Smooth muscle cell (in vitro differentiated cells): ENCODE measurements around the gene LRRC27. TPM values are rescaled to one million over a fixed set of nuclear protein-coding genes. Genes with fewer than 3 reads are reported as not detected.

Experiments used
- DNase-seq: peaks from one replicate; lab custom pipeline; 2025; ENCODE audit not compliant: unreplicated experiment; lab: John Stamatoyannopoulos, UW
- H2AFZ ChIP-seq: fragments of 200-600 bp; sonication (generic); 2 replicates; pipeline ENCODE4 v1.6.0; 2016; ENCODE audit warnings: antibody characterized with exemption, low read depth, mild to moderate bottlenecking
- H3F3A ChIP-seq: fragments of 200-600 bp; sonication (generic); 2 replicates; pipeline ENCODE4 v1.6.0; 2017; ENCODE audit warnings: antibody characterized with exemption, low read depth
- H3K27ac ChIP-seq: fragments of 200-600 bp; sonication (generic); 2 replicates; pipeline ENCODE4 v1.5.1; 2016; ENCODE audit warnings: low read depth, mild to moderate bottlenecking
- H3K27me3 ChIP-seq: fragments of 200-600 bp; sonication (generic); 2 replicates; pipeline ENCODE4 v1.6.1; 2016; ENCODE audit warnings: low read depth, mild to moderate bottlenecking
- H3K36me3 ChIP-seq: fragments of 200-600 bp; sonication (generic); 2 replicates; pipeline ENCODE4 v1.5.1; 2016; ENCODE audit warnings: low read depth
- H3K4me1 ChIP-seq: fragments of 200-600 bp; sonication (generic); 2 replicates; pipeline ENCODE4 v1.5.1; 2016; ENCODE audit warnings: low read depth
- H3K4me2 ChIP-seq: fragments of 200-600 bp; sonication (generic); 2 replicates; pipeline ENCODE4 v1.6.0; 2016; ENCODE audit warnings: mild to moderate bottlenecking
- H3K4me3 ChIP-seq: fragments of 200-600 bp; sonication (generic); 2 replicates; pipeline ENCODE4 v1.5.1; 2016; ENCODE audit warnings: mild to moderate bottlenecking
- H3K79me2 ChIP-seq: fragments of 200-600 bp; sonication (generic); 2 replicates; pipeline ENCODE4 v1.6.0; 2016; ENCODE audit warnings: low read depth, mild to moderate bottlenecking
- H3K9ac ChIP-seq: fragments of 200-600 bp; sonication (generic); 2 replicates; pipeline ENCODE4 v1.6.0; 2016; ENCODE audit warnings: low read depth
- H3K9me3 ChIP-seq: fragments of 200-600 bp; sonication (generic); replicated peaks from 2 replicates; pipeline ENCODE4 v1.5.1; 2016; ENCODE audit warnings: low read depth
- H4K20me1 ChIP-seq: fragments of 200-600 bp; sonication (generic); 2 replicates; pipeline ENCODE4 v1.6.0; 2016; ENCODE audit warnings: low read depth
- whole genome bisulfite sequencing: methylation state at CpG from one replicate; pipeline ENCODE4 v1.1.7; 2016; ENCODE audit warnings: low lambda C conversion rate; 5-methylcytosine and 5-hydroxymethylcytosine counted together
- polyA plus RNA-seq: library from polyadenylated mRNA; unstranded; fragments of >200 nt; fragmentation: Nextera tagmentation; extraction: Ambion mirVana; gene quantifications from 2 replicates; pipeline ENCODE4 v1.2.1, GENCODE V29; 2016
- total RNA-seq: library from RNA; depleted of rRNA; stranded (reverse); fragments of >200 nt; gene quantifications from 2 replicates; pipeline ENCODE4 v1.2.3, GENCODE V29; 2014
- TF ChIP-seq, protein P1 (sequence below): fragments of 200-600 bp; sonication (generic); IDR thresholded peaks from 2 replicates; pipeline ENCODE4 v1.5.1; 2017; ENCODE audit warnings: borderline replicate concordance, mild to moderate bottlenecking, antibody characterized with exemption; ENCODE audit not compliant: insufficient read depth, poor library complexity, severe bottlenecking

LRRC27 gene
- total and polyA plus RNA-seq, 2 experiments from 2014 or later = 7.6 to 11.5 TPM

DNA sequence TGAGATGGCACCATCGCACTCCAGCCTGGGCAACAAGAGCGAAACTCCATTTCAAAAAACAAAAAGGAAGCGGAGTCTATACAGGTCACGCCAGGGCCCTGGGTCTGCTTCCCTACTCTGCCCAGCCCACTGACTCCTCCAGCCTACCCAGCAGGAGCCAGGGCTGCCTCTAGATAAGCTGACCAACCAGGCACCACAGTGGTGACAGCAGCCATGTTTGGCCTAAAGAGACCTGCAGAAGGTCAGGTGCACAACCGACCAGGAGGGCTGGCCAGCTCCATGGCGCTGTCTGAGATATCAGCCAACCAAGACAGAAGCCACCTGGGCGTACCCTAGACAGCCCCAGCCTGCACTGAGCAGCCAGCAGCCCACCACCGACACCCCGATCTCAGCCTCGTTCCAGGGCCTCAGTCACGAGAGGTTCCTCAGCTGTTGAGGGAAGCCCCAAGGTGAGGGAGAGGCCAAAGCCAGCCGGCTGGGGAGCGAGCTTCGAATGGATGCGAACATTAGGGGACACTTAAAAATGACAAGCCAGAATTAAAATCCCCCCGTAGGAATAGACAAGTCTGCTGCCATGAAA, 40.6 kb downstream of the LRRC27 start:
- no peak for DNase-seq
- no peaks in the 10 kb centered on the region for H3K9me3 ChIP-seq
- H3K79me2 ChIP-seq = no peaks in the 10 kb centered on the region
- no peak overlapping the region for H3K4me2 ChIP-seq
- TF ChIP-seq, protein P1, sequence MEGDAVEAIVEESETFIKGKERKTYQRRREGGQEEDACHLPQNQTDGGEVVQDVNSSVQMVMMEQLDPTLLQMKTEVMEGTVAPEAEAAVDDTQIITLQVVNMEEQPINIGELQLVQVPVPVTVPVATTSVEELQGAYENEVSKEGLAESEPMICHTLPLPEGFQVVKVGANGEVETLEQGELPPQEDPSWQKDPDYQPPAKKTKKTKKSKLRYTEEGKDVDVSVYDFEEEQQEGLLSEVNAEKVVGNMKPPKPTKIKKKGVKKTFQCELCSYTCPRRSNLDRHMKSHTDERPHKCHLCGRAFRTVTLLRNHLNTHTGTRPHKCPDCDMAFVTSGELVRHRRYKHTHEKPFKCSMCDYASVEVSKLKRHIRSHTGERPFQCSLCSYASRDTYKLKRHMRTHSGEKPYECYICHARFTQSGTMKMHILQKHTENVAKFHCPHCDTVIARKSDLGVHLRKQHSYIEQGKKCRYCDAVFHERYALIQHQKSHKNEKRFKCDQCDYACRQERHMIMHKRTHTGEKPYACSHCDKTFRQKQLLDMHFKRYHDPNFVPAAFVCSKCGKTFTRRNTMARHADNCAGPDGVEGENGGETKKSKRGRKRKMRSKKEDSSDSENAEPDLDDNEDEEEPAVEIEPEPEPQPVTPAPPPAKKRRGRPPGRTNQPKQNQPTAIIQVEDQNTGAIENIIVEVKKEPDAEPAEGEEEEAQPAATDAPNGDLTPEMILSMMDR = no peak
- no peaks in the 10 kb centered on the region for H3K36me3 ChIP-seq
- no peak overlapping the region for H3K27ac ChIP-seq
- WGBS = 95% methylated on average over 16 of the region's 16 CpGs
- no peaks in the 10 kb centered on the region for H3K27me3 ChIP-seq
- no peaks in the 10 kb centered on the region for H3K4me1 ChIP-seq
- no peak overlapping the region for H3K9ac ChIP-seq
- no peak overlapping the region for H3K4me3 ChIP-seq
- no peaks in the 10 kb centered on the region for H3F3A ChIP-seq
- no peaks in the 10 kb centered on the region for H4K20me1 ChIP-seq
- H2AFZ ChIP-seq = no peak overlapping the region

DNA sequence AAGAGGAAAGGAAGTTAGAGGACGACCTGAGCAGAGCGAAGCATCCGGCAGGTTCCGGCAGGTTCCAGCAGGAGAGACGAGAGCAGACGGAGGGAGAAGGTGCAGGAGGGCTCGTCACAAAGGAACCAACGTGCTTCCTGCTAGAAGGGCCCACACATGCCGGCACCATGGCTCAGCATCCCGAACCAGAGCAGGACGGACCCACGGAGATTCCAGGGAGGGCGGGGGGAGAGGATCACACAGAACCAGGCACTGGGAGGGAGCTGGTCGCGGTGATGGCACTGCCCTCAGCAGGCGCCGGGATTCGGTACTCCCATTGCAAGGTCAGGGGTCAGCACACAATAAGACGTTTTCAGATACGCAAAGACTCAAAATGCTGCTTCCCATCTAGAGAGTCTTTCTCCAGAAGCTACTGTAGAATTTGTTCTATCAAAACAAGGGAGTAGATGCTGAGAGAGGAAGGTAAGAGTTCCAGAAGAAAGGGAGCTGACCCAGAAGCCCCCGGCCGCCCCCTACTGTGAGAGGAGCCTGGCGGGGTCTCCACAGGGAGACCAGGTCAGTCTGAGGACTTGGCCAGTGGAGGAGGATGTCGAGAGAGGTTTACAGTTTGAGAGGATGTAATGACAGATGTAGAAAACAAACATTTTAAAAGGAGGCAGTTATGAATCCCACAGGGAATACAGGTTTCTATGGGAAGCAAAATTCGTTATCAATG, 41.4 kb downstream of the LRRC27 start:
- no peaks in the 10 kb centered on the region for H4K20me1 ChIP-seq
- DNase-seq = no peak
- TF ChIP-seq, protein P1 = no peak

DNA sequence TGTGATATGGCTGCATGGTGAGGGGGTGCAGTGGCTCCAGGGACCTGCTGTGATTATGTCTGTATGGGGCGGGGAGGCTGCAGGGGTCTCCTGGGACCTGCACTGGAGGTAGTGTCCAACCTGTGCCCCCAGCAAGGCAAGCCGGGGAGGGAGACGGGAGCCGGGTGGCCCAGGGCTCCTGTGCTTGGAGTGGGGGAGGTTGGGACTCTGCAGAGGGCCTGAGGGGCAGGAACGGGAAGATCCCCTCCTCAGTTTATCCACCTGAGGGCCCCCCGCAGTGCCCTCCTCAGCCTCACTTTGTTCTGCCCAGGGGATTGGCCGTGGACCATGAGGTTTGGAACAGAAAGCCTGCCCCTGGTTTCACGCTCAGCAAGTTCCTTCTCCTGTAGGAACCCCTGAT, 42.2 kb downstream of the LRRC27 start:
- Histone ChIP-seq H3K4me2 (no peak overlapping the region), H4K20me1 (no peaks in the 10 kb centered on the region), H3K27me3 (no peaks in the 10 kb centered on the region), H3K4me1 (no peaks in the 10 kb centered on the region), H3F3A (no peaks in the 10 kb centered on the region), H3K79me2 (no peaks in the 10 kb centered on the region), H3K36me3 (no peaks in the 10 kb centered on the region), H2AFZ (no peak overlapping the region), H3K27ac (no peak overlapping the region), H3K9me3 (no peaks in the 10 kb centered on the region), H3K9ac (no peak overlapping the region), H3K4me3 (no peak overlapping the region)
- DNase-seq = no peak
- TF ChIP-seq, protein P1 = no peak
- 86% methylated on average over 8 of the region's 8 CpGs for WGBS

More for the DNA sequence above, 41.4 kb downstream of the LRRC27 start:
- Histone ChIP-seq H3K9ac (no peak overlapping the region), H3K36me3 (no peaks in the 10 kb centered on the region), H3K4me2 (no peak overlapping the region), H3K27me3 (no peaks in the 10 kb centered on the region), H3K9me3 (no peaks in the 10 kb centered on the region), H3K27ac (no peak overlapping the region), H3F3A (no peaks in the 10 kb centered on the region), H3K4me1 (no peaks in the 10 kb centered on the region), H3K4me3 (no peak overlapping the region), H3K79me2 (no peaks in the 10 kb centered on the region), H2AFZ (no peak overlapping the region)
- 91% methylated on average over 25 of the region's 25 CpGs for WGBS

DNA sequence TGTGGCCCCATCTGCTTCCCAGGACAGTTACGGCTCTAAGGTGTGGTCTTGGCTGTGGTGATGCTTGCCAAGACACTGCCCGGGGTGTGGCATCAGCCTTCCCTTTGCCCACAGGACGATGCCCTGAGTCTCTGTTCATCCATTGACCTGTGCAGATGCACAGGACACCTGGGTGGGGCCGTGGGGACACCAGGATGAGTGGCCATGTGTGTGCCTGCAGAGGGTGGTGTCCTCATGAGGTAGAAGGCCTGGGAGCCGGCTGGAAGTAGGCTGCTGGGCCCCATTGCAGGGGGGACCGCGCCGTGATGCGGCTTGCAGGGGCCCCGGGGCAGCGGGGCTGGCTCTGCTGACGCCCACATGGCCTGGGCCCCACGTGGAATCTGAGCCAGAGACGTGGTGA, 42.6 kb downstream of the LRRC27 start:
- Histone ChIP-seq H3K4me2 (no peak overlapping the region), H3K9me3 (no peaks in the 10 kb centered on the region), H3K4me1 (no peaks in the 10 kb centered on the region), H3K27me3 (no peaks in the 10 kb centered on the region), H3K36me3 (no peaks in the 10 kb centered on the region), H3F3A (no peaks in the 10 kb centered on the region), H3K79me2 (no peaks in the 10 kb centered on the region), H3K4me3 (no peak overlapping the region), H3K9ac (no peak overlapping the region), H3K27ac (no peak overlapping the region), H2AFZ (no peak overlapping the region), H4K20me1 (no peaks in the 10 kb centered on the region)
- TF ChIP-seq, protein P1 = no peak
- WGBS = 80% methylated on average over 12 of the region's 14 CpGs
- DNase-seq = no peak
